ENCODE measurements around the gene KIF1C. TPM values are rescaled to one million over a fixed set of nuclear protein-coding genes. Genes with fewer than 3 reads are reported as not detected.

The KIF1C gene
- total and polyA plus RNA-seq, 9 of the 15 experiments (the other 6 are each of a cell fraction or from before 2014, with no cell fraction given) = 0.38 to 68.4 (median 25.1) TPM

DNA sequence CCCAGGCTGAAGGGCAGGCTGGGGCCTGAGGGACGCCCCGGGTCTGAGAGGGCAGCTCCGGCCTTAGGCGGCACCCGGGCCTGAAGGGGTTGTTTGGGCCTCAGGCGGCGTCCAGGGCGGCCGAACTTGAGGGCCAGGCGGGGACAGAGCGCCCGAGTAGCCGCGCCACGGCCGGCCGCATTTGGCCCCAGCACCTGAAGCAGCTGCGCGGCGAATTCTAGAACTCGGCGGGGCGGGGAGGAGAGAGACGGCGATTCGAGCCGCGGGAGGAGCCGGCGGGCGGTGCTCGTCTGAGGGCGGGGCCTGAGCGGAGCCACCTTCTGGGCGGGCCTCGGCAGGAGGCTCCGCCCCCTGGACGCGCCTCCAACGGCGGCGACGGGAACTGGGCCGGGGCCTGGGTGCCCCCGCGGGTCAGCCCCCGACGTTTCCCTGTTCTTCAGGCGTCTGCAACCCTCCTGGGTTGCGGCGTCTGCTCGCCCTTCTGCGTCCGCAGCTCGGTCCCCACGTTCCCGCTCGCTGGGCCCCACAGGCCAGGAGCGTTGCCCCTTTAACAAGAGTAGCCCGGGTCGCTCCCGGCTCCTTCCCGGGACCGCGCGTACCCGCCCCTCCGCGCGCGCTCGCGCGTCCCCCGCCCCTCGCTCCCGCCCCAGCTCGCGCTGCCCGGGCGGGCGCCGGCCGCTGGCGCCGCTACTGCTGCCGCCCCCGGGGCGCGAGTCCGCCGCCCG lies at the start of gene KIF1C, which contains the start of gene INCA1 (continued):
- TF ChIP-seq HNRNPLL (IDR thresholded peaks at IDR 0.05; ENCODE audit: low read depth, low read length, poor library complexity, severe bottlenecking) (no peak), TAF1 (IDR thresholded peaks at IDR 0.05; ENCODE audit: control insufficient read depth, extremely low read depth, insufficient read depth, low read length, severe bottlenecking) (peak; percentile 15), MAZ (CRISPR knock-in tag; conservative IDR thresholded peaks at IDR 0.05 in 1 of 2, IDR thresholded peaks at IDR 0.05 in 1 of 2) (peak; percentile 70 to 87), ZKSCAN3 (CRISPR knock-in tag; IDR thresholded peaks at IDR 0.05) (no peak), ZMIZ1 (IDR thresholded peaks at IDR 0.05; ENCODE audit: low read depth in 2 of 2, low read length in 2 of 2) (no peak), E2F5 (CRISPR knock-in tag; IDR thresholded peaks at IDR 0.05) (no peak), CREB1 (IDR thresholded peaks at IDR 0.05) (0 out of 2 replicates have a peak, but pooled peaks have one; percentile 8), CREB1 (CRISPR knock-in tag; IDR thresholded peaks at IDR 0.05) (peak; percentile 15; the same call in 1 of the 2 replicates), POLR2AphosphoS2 (IDR thresholded peaks at IDR 0.05; ENCODE audit: low read length) (no peak), MAFK (IDR thresholded peaks at IDR 0.05; ENCODE audit: low read length) (no peak), PRDM10 (IDR thresholded peaks at IDR 0.05; ENCODE audit: partially characterized antibody) (peak; percentile 42)
- TF ChIP-seq, protein P1, sequence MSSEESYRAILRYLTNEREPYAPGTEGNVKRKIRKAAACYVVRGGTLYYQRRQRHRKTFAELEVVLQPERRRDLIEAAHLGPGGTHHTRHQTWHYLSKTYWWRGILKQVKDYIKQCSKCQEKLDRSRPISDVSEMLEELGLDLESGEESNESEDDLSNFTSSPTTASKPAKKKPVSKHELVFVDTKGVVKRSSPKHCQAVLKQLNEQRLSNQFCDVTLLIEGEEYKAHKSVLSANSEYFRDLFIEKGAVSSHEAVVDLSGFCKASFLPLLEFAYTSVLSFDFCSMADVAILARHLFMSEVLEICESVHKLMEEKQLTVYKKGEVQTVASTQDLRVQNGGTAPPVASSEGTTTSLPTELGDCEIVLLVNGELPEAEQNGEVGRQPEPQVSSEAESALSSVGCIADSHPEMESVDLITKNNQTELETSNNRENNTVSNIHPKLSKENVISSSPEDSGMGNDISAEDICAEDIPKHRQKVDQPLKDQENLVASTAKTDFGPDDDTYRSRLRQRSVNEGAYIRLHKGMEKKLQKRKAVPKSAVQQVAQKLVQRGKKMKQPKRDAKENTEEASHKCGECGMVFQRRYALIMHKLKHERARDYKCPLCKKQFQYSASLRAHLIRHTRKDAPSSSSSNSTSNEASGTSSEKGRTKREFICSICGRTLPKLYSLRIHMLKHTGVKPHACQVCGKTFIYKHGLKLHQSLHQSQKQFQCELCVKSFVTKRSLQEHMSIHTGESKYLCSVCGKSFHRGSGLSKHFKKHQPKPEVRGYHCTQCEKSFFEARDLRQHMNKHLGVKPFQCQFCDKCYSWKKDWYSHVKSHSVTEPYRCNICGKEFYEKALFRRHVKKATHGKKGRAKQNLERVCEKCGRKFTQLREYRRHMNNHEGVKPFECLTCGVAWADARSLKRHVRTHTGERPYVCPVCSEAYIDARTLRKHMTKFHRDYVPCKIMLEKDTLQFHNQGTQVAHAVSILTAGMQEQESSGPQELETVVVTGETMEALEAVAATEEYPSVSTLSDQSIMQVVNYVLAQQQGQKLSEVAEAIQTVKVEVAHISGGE (CRISPR knock-in tag; IDR thresholded peaks at IDR 0.05) = peak in 1 of 3 experiments; percentile 69; a peak in 1 of 6 replicates

Measured in K562 (cell line).